GM18505 (cell line): Measurements from ENCODE around the gene NEGR1.

Experiments used
- ATAC-seq: cut with Tn5 transposase; IDR thresholded peaks from one replicate; pipeline ENCODE4 v1.9.1; 2021; ENCODE audit not compliant: unreplicated experiment
- POLR2A ChIP-seq: IDR thresholded peaks from 4 replicates; pipeline ENCODE4 v1.6.1; 2011; ENCODE audit warnings: borderline replicate concordance; ENCODE audit not compliant: insufficient read depth, insufficient read length; ENCODE audit errors: extremely low read depth

NEGR1 gene

DNA sequence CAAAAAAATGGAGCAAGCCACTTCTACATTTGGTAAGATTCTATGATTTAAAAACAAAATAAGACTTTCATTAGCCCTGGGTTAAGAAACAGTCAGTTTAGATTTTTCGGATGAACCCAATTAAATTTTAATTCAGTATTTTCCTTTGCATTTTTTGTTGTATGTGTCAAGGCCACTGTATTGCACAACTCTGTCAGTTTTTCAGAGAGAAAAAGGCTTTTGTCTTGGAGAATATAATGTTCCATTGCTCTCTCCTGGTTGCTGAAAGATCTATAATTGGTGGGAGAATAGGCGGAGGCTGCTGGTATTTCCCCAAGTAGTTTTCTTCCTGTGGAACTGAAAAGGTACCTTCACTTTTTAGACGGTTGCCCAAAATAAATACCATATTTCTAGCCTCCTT lies 84.6 kb downstream of the NEGR1 start:
- no peak for ATAC-seq
- no peak for TF ChIP-seq POLR2A

DNA sequence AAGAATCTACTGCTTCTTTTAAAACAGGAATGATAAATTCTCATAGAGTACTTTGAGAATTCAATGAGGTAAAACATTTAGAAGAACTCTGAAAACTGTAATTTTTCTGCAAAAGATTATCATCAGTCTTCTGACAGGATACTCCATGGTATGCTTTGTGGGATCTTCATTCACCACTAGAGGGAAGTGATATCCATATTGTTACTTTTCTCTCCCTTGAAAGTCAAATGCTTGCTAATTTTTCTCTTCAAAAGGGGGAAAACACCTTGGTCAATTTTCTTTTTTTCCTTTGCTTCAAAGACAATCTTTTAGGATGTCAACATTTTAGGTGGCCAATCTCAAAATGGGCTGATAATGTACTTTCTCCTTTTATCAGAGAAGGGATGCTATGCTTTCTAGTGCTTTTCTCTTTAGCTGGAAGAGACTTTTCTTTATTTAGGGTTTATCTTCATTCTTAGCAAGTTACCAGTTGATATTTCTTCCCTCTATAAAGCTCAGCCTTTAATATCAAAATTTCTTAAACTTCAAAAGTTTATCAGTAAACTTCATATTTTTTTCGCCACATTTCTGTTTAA lies 95.5 kb downstream of the NEGR1 start:
- no peak for ATAC-seq
- TF ChIP-seq POLR2A: no peak

DNA sequence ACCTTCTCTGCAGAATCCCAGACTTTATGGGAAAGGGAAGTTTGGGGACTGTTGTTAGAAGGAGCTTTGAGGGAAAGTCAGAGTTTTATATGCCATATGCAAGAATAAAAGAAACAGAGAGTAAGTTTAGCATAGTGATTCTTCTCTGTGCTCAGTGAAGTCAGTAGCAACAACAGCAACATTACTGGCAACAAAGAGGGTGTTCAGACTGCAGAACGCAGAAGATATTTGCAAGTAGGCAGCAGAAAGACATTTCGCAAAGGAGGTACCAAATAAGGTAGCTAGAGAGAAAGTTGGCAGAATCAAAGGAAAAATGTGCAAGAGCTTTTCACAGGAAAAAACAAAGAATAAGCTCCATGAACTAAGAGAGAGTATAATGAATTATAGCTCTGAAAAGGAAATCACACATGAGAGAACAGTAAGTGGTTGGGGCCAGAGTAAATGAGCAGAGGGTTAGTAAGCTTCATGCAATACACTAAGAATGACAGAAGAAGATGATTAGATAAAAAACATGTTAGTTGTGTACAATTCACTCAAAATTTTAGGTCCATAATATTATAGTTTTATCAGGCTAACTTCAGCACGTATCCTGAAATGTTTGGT lies 98.1 kb downstream of the NEGR1 start:
- TF ChIP-seq POLR2A: no peak
- ATAC-seq: no peak

DNA sequence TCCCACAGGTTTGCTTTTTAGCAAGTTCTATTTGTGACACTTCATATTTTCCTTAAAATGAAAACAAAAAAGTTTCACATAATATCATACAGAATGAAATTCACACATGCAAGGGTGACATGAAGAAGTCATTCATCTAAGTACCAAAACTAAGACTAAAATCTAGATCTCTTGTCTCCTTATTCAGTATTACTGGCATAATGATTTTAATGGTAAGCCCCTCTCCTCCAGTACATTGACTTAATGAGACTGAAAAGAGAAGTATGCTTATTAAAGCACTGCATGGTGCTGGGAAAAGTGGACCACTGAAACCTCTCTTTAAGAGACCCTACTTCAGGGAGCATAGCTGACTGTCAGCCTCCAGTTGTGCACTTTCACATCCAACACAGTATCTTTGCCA lies 99.5 kb downstream of the NEGR1 start:
- TF ChIP-seq POLR2A: no peak
- ATAC-seq: no peak

DNA sequence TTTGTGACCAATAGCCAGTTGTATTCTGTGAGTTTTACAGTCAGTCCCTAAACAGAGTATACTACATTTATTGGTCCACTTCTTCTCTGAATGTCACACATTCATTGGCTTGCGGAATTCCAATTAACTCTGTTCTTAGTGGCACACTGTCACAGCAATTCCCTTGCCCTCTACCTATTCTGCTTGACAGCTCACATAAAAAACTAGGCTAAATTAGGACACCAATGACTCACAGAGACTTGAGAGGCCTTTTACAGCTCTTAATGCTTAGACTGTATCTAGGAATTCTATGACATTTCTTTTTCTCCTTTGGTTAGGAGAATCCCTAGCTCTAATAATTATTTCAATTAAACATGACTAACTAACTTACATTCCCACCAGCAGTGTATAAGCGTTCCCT lies 104.1 kb downstream of the NEGR1 start:
- TF ChIP-seq POLR2A: no peak

DNA sequence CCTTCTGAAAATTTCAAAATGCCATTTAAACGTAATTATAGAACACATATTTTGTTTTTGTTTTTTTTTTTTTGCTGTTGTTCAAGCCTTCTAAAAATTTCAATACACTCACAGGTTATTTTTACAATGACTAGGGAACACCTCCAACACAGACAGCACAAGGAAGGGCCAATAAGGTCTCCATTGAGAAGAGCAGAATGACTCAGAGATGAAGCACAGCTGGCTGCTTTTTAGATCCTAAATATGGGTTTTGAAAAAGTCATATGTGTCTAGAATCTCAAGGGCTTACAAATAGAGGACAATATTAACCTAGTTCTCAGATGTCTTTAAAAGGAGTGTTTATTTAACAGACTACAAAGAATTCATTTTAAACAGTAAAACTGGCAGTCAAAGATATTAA lies 104.6 kb downstream of the NEGR1 start:
- no peak for TF ChIP-seq POLR2A
- no peak for ATAC-seq

More for the DNA sequence above, 104.1 kb downstream of the NEGR1 start:
- no peak for ATAC-seq

DNA sequence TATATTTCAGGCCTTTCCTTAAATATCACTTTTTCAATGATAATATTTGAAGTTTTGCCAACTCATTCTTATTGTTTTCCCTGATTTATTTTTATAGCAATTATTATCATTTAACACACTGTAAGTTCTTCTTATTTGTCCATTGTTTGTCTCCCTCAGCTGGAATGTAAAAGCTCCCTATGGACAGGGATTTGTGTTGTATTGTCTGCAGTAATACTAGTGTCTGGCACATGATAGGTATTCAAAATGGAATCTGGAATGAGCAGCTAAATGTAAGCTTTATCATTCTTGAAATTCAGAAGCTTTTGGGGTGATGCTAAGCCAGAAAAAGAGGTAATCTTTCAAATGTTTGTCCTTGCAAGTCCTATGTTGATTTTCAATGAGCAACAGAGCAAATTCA lies 112.1 kb downstream of the NEGR1 start:
- TF ChIP-seq POLR2A: no peak
- ATAC-seq: no peak

DNA sequence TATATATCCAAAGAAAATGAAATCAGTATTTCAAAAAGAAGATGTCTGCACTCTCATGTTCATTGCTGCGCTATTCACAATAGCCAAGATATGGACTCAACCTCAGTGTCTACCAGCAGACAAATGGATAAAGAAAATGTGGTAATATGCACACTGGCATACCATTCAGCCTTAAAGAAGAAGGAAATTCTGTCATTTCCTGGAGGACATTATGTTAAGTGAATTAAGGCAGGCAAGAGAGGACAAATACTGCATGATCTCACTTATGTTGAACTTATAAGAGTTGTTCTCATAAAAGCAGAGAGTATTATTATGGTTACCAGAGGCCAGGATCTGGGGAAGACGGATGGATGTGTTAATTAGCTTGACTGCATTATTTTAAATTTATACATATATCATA lies 115.9 kb downstream of the NEGR1 start:
- TF ChIP-seq POLR2A: no peak

DNA sequence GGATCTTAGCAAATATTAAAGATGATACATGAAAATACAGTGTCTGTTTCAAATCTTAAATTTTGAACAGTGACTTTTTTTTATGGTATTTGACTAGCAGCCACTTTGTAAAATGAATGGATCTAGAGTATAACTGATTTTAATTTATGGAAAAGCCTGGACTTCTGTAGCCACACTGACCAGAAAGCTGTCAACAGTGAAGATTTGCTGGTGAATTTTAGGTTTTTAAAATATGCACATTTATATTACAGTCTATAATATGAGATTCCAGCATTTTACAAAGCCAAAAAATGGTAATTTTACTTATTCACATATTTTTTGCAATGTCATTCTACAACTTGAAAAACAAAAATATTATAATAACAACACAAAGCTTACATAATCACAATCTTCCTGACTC lies 131.8 kb downstream of the NEGR1 start:
- ATAC-seq: no peak
- TF ChIP-seq POLR2A: no peak

More for the DNA sequence above, 115.9 kb downstream of the NEGR1 start:
- ATAC-seq: no peak

DNA sequence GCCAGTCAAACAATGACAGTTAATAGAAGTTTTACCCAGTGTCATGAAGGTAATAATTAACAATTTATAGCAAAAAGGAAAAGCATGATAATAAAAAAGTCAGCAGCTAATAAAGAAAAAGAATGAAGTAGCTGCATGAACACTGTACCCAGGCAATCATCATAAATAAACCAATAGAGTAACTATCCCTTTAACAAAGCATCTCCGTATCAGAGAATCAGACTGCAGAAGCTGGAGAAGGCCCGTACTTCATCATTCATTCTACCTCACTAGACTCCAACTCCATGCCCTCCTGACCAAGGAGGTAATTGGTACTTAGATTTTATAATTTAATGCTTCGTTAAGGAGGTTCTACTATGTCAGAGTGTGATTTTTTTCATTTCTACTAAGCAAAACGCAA lies 140.5 kb downstream of the NEGR1 start:
- TF ChIP-seq POLR2A: no peak
- ATAC-seq: no peak

DNA sequence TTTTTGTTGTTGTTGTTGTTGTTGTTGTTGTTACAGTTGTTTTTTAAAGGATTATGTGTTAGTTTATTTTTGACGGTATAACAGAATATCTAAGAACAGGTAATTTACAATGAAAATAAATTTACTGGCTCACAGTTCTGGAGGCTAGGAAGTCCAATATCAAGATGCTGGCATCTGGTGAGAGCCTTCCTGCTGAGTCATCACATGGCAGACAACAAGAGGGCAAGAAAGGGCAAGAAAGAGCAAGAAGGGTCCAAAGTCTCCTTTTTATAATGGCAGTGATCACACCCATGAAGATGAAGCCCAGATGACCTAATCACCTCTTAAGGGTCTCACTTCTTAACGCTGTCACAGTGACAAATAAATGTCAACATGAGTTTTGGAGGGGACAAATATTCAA lies 142.1 kb downstream of the NEGR1 start:
- ATAC-seq: no peak
- TF ChIP-seq POLR2A: no peak

DNA sequence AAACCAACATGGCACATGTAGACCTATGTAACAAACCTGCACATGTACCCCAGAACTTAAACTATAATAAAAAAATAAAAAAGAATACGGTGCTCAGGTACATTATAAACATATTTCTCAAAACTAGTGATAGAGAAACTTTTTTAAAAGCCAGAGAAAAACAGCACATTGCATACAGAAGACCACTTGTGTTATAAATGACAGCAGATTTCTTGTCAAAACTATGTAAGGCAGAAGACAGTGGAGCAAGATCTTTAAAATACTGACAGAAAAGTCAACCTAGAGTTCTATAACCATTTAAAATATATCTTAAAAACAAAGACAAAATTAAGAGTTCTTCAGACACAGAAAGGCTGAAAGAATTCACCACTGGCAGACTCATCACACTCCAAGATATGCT lies 144.7 kb downstream of the NEGR1 start:
- no peak for TF ChIP-seq POLR2A
- no peak for ATAC-seq

DNA sequence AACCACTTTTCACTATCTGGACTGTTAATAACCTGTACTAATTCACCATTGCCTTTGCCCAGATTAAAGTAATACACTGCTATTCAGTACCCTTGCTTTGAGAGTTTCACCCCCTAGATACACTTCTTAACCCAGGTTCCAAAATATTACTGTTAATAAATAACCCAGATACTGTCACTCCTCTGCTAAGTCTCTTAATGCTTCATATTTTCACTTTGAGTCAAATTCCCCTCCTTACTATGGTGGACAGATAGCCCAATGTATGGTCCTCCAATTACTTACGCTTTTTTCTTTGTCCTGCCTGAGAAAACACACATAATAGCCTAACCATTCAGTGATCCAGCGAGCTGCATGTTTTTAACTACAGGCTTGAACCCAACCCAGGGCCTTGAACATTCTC lies 152.5 kb downstream of the NEGR1 start:
- TF ChIP-seq POLR2A: no peak
- ATAC-seq: no peak

DNA sequence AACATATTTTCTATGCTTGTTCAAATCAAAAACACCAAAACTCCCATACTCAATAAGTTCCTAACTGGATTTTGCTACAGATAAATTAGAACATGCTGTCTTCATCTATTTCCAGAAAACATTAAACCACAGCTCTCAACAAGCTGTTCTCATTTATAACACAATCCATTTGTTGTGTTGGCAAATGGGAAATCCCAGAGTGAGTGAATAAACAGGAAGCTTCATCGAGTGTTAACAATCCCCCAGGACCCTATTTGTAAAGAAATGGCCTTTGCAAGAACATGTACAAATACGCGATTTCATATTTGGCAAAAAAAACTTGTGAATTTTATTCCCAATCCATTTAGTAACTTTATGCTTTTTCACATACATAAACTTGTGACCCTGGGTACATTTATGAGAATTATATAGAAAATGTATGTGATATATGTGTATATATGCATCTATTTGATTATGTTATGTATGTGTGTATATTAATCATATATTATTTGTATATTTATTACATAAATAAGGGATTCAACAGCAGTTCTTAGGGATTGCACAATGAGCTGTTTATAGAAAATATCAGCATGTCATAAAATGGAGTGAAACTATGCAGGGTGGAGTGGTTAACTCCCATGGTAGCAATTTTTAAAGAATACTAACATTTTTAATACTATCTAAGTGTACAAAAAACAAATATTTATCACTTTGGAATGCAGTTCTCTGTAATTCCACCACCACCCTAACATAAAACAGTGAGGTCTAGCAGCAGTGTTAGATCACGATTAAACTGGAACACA lies 160.0 kb downstream of the NEGR1 start:
- TF ChIP-seq POLR2A: no peak
- ATAC-seq: no peak

DNA sequence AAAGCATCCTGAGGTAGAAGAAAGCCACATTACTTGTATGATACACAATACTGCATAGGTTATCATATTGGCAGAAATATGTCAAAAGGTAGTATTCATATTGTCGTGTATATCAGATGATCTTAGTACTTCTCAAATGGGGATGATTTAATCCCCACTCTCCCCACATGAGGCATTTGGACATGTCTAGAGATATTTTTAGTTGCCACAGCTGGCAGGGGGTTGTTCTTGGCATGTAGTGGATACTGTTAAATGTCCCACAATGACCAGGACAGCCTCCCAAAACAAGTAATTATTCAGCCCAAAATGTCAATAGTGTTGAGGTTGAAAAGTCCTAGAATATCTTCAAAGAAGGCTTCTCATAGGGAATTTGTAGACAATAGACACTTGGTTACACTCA lies 162.8 kb downstream of the NEGR1 start:
- no peak for TF ChIP-seq POLR2A
- no peak for ATAC-seq

DNA sequence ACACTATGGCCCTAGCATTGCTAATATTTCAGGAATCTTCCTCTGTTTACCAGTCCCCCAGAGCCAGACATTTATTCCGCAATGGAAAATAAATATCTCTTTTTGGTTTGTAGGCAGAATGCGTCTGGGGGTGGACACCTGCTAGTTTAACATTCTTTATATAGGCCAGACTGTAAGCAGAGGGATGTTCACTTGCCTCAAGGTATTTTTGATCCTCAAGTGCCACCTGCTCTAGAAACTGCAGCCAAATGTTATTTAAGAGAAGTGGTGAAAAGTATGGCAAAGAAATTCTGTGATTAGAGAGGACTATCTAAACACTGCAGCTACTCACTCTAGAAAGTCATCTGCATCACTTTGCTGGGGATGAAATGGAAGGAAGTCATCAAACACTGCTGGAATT lies 164.7 kb downstream of the NEGR1 start:
- no peak for ATAC-seq
- no peak for TF ChIP-seq POLR2A
